Activated T-helper 17 cell treated with anti-CD3 and anti-CD28 coated beads, Interleukin-2, amount 50 U/mL, for 72 hours (primary cell): ENCODE results near the gene DET1. TPM values are rescaled to one million over a fixed set of nuclear protein-coding genes. Genes with fewer than 3 reads are reported as not detected.

Experiments used
- ATAC-seq: fragments of 150-1000 bp; cut with Tn5 transposase; replicated peaks from 2 replicates; pipeline ENCODE4 v1.10.0; 2021; ENCODE audit warnings: mild to moderate bottlenecking, moderate library complexity
- H3K27ac Mint-ChIP-seq: one replicate; pipeline ENCODE4 v1.8.0; 2022; ENCODE audit warnings: mixed read lengths
- H3K27me3 Mint-ChIP-seq: one replicate; pipeline ENCODE4 v1.8.0; 2022; ENCODE audit warnings: mixed read lengths
- H3K36me3 Mint-ChIP-seq: one replicate; pipeline ENCODE4 v1.8.0; 2022; ENCODE audit warnings: low read depth, mild to moderate bottlenecking, mixed read lengths
- H3K4me1 Mint-ChIP-seq: one replicate; pipeline ENCODE4 v1.8.0; 2022; ENCODE audit warnings: mixed read lengths
- H3K4me3 Mint-ChIP-seq: one replicate; pipeline ENCODE4 v1.8.0; 2022; ENCODE audit warnings: mild to moderate bottlenecking, mixed read lengths
- H3K9me3 Mint-ChIP-seq: one replicate; pipeline ENCODE4 v1.8.0; 2022; ENCODE audit warnings: mixed read lengths
- total RNA-seq, 2 donors: library from RNA; stranded (reverse); gene quantifications; one replicate each; pipeline ENCODE4 v1.2.3, GENCODE V29; 2022

The DET1 gene
- total RNA-seq, 2 donors from 2014 or later, result 2.3 to 4.2 TPM

GRCh38 chr15:88497109-88497765 lies 49.2 kb downstream of the DET1 start:
- no peaks in the 10 kb centered on the region for H3K4me1 Mint-ChIP-seq
- peaks cover 4% of the 10 kb centered on the region for H3K36me3 Mint-ChIP-seq
- H3K27me3 Mint-ChIP-seq, result no peaks in the 10 kb centered on the region
- no peaks in the 10 kb centered on the region for H3K9me3 Mint-ChIP-seq
- ATAC-seq, result no peak
- H3K4me3 Mint-ChIP-seq, result no peak overlapping the region
- no peak overlapping the region for H3K27ac Mint-ChIP-seq

- no peaks in the 10 kb centered on the region for H3K4me1 Mint-ChIP-seq
- H3K4me3 Mint-ChIP-seq, result no peak overlapping the region
- H3K9me3 Mint-ChIP-seq, result no peaks in the 10 kb centered on the region
- H3K36me3 Mint-ChIP-seq, result no peaks in the 10 kb centered on the region
- no peak overlapping the region for H3K27ac Mint-ChIP-seq
- H3K27me3 Mint-ChIP-seq, result no peaks in the 10 kb centered on the region
- ATAC-seq, result no peak
Observed at GRCh38 chr15:88493844-88494243, 52.6 kb downstream of the DET1 start.

GRCh38 chr15:88491158-88491557 lies 55.3 kb downstream of the DET1 start:
- Mint-ChIP-seq H3K4me3 (no peak overlapping the region), H3K27ac (no peak overlapping the region)

GRCh38 chr15:88490036-88490435 lies 56.4 kb downstream of the DET1 start:
- H3K4me3 Mint-ChIP-seq, result no peak overlapping the region
- no peaks in the 10 kb centered on the region for H3K27me3 Mint-ChIP-seq
- no peaks in the 10 kb centered on the region for H3K4me1 Mint-ChIP-seq
- ATAC-seq, result no peak
- no peak overlapping the region for H3K27ac Mint-ChIP-seq
- H3K9me3 Mint-ChIP-seq, result no peaks in the 10 kb centered on the region
- H3K36me3 Mint-ChIP-seq, result no peaks in the 10 kb centered on the region

More at GRCh38 chr15:88491158-88491557, 55.3 kb downstream of the DET1 start:
- ATAC-seq, result no peak
- H3K4me1 Mint-ChIP-seq, result no peaks in the 10 kb centered on the region
- no peaks in the 10 kb centered on the region for H3K27me3 Mint-ChIP-seq
- no peaks in the 10 kb centered on the region for H3K36me3 Mint-ChIP-seq
- no peaks in the 10 kb centered on the region for H3K9me3 Mint-ChIP-seq

- Mint-ChIP-seq H3K4me3 (no peak overlapping the region), H3K27me3 (no peaks in the 10 kb centered on the region), H3K9me3 (no peaks in the 10 kb centered on the region), H3K36me3 (no peaks in the 10 kb centered on the region), H3K27ac (peak overlapping the region; percentile 32), H3K4me1 (no peaks in the 10 kb centered on the region)
- ATAC-seq, result no peak
Observed at GRCh38 chr15:88489321-88489720, 57.2 kb downstream of the DET1 start.

- Mint-ChIP-seq H3K4me1 (no peaks in the 10 kb centered on the region), H3K27me3 (no peaks in the 10 kb centered on the region), H3K27ac (peak overlapping the region; percentile 10), H3K36me3 (no peaks in the 10 kb centered on the region), H3K4me3 (no peak overlapping the region), H3K9me3 (no peaks in the 10 kb centered on the region)
- ATAC-seq, result no peak
Observed at GRCh38 chr15:88487796-88488523, 58.5 kb downstream of the DET1 start.

GRCh38 chr15:88487178-88487795 lies 59.2 kb downstream of the DET1 start:
- Mint-ChIP-seq H3K27me3 (no peaks in the 10 kb centered on the region), H3K9me3 (no peaks in the 10 kb centered on the region), H3K36me3 (no peaks in the 10 kb centered on the region), H3K4me3 (no peak overlapping the region), H3K27ac (peak overlapping the region; percentile 10), H3K4me1 (no peaks in the 10 kb centered on the region)
- ATAC-seq, result no peak

GRCh38 chr15:88484682-88485331 lies 61.7 kb downstream of the DET1 start:
- no peaks in the 10 kb centered on the region for H3K27me3 Mint-ChIP-seq
- H3K4me1 Mint-ChIP-seq, result no peaks in the 10 kb centered on the region
- H3K4me3 Mint-ChIP-seq, result no peak overlapping the region
- no peaks in the 10 kb centered on the region for H3K36me3 Mint-ChIP-seq
- no peak overlapping the region for H3K27ac Mint-ChIP-seq
- no peak for ATAC-seq
- H3K9me3 Mint-ChIP-seq, result no peaks in the 10 kb centered on the region

- no peak for ATAC-seq
- H3K9me3 Mint-ChIP-seq, result no peaks in the 10 kb centered on the region
- no peaks in the 10 kb centered on the region for H3K27me3 Mint-ChIP-seq
- no peaks in the 10 kb centered on the region for H3K4me1 Mint-ChIP-seq
- no peak overlapping the region for H3K4me3 Mint-ChIP-seq
- peaks cover 14% of the 10 kb centered on the region for H3K36me3 Mint-ChIP-seq
- H3K27ac Mint-ChIP-seq, result no peak overlapping the region
Observed at GRCh38 chr15:88482263-88482662, 64.2 kb downstream of the DET1 start.

GRCh38 chr15:88480981-88481380 lies 65.5 kb downstream of the DET1 start:
- Mint-ChIP-seq H3K4me3 (no peak overlapping the region), H3K27ac (no peak overlapping the region), H3K4me1 (no peaks in the 10 kb centered on the region), H3K9me3 (no peaks in the 10 kb centered on the region), H3K27me3 (no peaks in the 10 kb centered on the region), H3K36me3 (peaks cover 27% of the 10 kb centered on the region)
- no peak for ATAC-seq

GRCh38 chr15:88479169-88479568 lies 67.3 kb downstream of the DET1 start:
- Mint-ChIP-seq H3K4me1 (no peaks in the 10 kb centered on the region), H3K9me3 (no peaks in the 10 kb centered on the region), H3K27me3 (no peaks in the 10 kb centered on the region)

GRCh38 chr15:88477904-88478303 lies 68.6 kb downstream of the DET1 start:
- no peak for ATAC-seq
- Mint-ChIP-seq H3K9me3 (no peaks in the 10 kb centered on the region), H3K4me1 (no peaks in the 10 kb centered on the region), H3K27ac (no peak overlapping the region), H3K36me3 (peaks cover 58% of the 10 kb centered on the region), H3K27me3 (no peaks in the 10 kb centered on the region), H3K4me3 (no peak overlapping the region)

More at GRCh38 chr15:88479169-88479568, 67.3 kb downstream of the DET1 start:
- Mint-ChIP-seq H3K27ac (no peak overlapping the region), H3K4me3 (no peak overlapping the region), H3K36me3 (peaks cover 45% of the 10 kb centered on the region)
- no peak for ATAC-seq

- H3K4me3 Mint-ChIP-seq, result no peak overlapping the region
- H3K36me3 Mint-ChIP-seq, result peaks cover 65% of the 10 kb centered on the region
- H3K27ac Mint-ChIP-seq, result peak overlapping the region; percentile 19
- H3K9me3 Mint-ChIP-seq, result no peaks in the 10 kb centered on the region
- H3K4me1 Mint-ChIP-seq, result peaks cover 3% of the 10 kb centered on the region
- no peaks in the 10 kb centered on the region for H3K27me3 Mint-ChIP-seq
- no peak for ATAC-seq
Observed at GRCh38 chr15:88477126-88477525, 69.4 kb downstream of the DET1 start.

- H3K27me3 Mint-ChIP-seq, result no peaks in the 10 kb centered on the region
Observed at GRCh38 chr15:88476635-88477060, 69.8 kb downstream of the DET1 start.

More at GRCh38 chr15:88476635-88477060, 69.8 kb downstream of the DET1 start:
- no peaks in the 10 kb centered on the region for H3K9me3 Mint-ChIP-seq
- peaks cover 7% of the 10 kb centered on the region for H3K4me1 Mint-ChIP-seq
- peaks cover 70% of the 10 kb centered on the region for H3K36me3 Mint-ChIP-seq
- H3K27ac Mint-ChIP-seq, result no peak overlapping the region
- H3K4me3 Mint-ChIP-seq, result no peak overlapping the region
- peak; percentile 18 for ATAC-seq
